Upper lobe of right lung (tissue), 1 donor: Measurements from ENCODE around the gene PTPRS. TPM values are rescaled to one million over a fixed set of nuclear protein-coding genes. Genes with fewer than 3 reads are reported as not detected.

Experiments
- ATAC-seq: fragments of 200-7000 bp; cut with Tn5 transposase; one replicate; pipeline ENCODE4 v1.9.1; 2020; ENCODE audit warnings: mild to moderate bottlenecking, moderate library complexity
- DNase-seq: peaks from one replicate; pipeline ENCODE4 v3.0.0-alpha.2; 2020
- H3K27ac ChIP-seq: fragments of 200-600 bp; one replicate; pipeline ENCODE4 v1.8.0; 2022
- H3K27me3 ChIP-seq: fragments of 200-600 bp; one replicate; pipeline ENCODE4 v1.8.0; 2022; ENCODE audit warnings: mild to moderate bottlenecking
- H3K36me3 ChIP-seq: fragments of 200-600 bp; one replicate; pipeline ENCODE4 v1.8.0; 2022
- H3K4me1 ChIP-seq: fragments of 200-600 bp; one replicate; pipeline ENCODE4 v1.8.0; 2022
- H3K4me3 ChIP-seq: fragments of 200-600 bp; one replicate; pipeline ENCODE4 v1.8.0; 2022; ENCODE audit warnings: mild to moderate bottlenecking
- H3K9me3 ChIP-seq: fragments of 200-600 bp; one replicate; pipeline ENCODE4 v1.8.0; 2022
- intact Hi-C: fragments of 100-400 bp; cut with DNase I; formaldehyde crosslinking; loops from one replicate; pipeline ENCODE4 v1.11.0; 2022
- total RNA-seq: library from RNA; stranded (reverse); fragmentation: NEBNext Ultra II Directional; extraction: Animal tissue kit (Norgen Biotek cat#: 25700); gene quantifications from one replicate; pipeline ENCODE4 v1.2.1, GENCODE V29; 2021
- TF ChIP-seq, protein P1 (sequence below): fragments of 200-600 bp; IDR thresholded peaks from one replicate; pipeline ENCODE4 v1.8.0; 2022; ENCODE audit warnings: antibody characterized with exemption
- donor health status: DM: no; HTN: yes; CAD: no; lungs with severe emphysema.

Gene PTPRS
- total RNA-seq, 1 donor from 2014 or later = 131 TPM

GRCh38 chr19:5292453-5292821 lies 48.2 kb downstream of the PTPRS start:
- TF ChIP-seq, protein P1, sequence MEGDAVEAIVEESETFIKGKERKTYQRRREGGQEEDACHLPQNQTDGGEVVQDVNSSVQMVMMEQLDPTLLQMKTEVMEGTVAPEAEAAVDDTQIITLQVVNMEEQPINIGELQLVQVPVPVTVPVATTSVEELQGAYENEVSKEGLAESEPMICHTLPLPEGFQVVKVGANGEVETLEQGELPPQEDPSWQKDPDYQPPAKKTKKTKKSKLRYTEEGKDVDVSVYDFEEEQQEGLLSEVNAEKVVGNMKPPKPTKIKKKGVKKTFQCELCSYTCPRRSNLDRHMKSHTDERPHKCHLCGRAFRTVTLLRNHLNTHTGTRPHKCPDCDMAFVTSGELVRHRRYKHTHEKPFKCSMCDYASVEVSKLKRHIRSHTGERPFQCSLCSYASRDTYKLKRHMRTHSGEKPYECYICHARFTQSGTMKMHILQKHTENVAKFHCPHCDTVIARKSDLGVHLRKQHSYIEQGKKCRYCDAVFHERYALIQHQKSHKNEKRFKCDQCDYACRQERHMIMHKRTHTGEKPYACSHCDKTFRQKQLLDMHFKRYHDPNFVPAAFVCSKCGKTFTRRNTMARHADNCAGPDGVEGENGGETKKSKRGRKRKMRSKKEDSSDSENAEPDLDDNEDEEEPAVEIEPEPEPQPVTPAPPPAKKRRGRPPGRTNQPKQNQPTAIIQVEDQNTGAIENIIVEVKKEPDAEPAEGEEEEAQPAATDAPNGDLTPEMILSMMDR = no peak
- peak overlapping the region; percentile 77 for H3K27ac ChIP-seq
- intact Hi-C loops = no loop called here
- no peak for ATAC-seq
- H3K9me3 ChIP-seq = no peaks in the 10 kb centered on the region
- H3K4me3 ChIP-seq = peak overlapping the region; percentile 63
- H3K27me3 ChIP-seq = peaks cover 5% of the 10 kb centered on the region
- no peak for DNase-seq
- H3K4me1 ChIP-seq = peaks cover 10% of the 10 kb centered on the region
- H3K36me3 ChIP-seq = no peaks in the 10 kb centered on the region

DNA sequence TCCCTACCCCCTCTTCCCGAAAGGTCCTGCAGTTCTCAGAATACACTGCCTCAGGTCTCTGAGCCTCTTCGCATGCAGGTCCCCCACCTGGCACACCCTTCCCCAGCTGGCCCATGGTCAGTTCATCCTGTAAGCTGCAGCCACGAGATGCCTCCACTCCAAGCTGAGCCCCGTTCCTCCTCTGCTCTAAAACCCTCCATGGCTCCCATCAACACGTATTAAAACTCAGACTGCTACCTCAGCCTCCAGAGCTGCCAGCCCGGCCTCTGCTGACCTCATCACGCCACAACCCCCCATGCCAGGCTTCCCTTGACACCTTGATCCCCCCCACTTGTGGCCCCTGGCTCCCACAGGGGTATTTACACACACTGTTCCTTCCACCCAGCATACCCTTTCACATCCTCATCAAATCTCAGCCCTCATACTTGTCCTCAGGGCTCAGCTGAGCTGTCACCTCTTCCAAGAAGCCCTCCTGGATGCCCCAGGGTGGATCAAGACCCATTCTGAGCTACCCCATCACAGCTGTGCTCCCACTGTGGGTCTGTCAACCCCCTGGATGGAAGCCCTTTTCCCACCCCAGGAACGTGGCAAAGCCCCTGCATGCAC lies 48.9 kb downstream of the PTPRS start:
- Histone ChIP-seq H3K9me3 (no peaks in the 10 kb centered on the region), H3K27me3 (peaks cover 5% of the 10 kb centered on the region), H3K4me1 (peaks cover 14% of the 10 kb centered on the region), H3K4me3 (peak overlapping the region; percentile 63), H3K36me3 (no peaks in the 10 kb centered on the region), H3K27ac (peak overlapping the region; percentile 77)
- TF ChIP-seq, protein P1 = no peak
- no peak for DNase-seq
- no peak for ATAC-seq
- intact Hi-C loops = no loop called here

Other genes starting within 250 kb of the PTPRS start
- gene ZNRF4, start 114.6 kb upstream of the PTPRS start, total RNA-seq = not detected
- gene TINCR, start 227.1 kb upstream of the PTPRS start, total RNA-seq = 5.6 TPM